HG03354 (cell line): Measurements from ENCODE around the gene POLR2J2.
"Not testable (repeated sequence)": the region's sequence is repeated elsewhere in the genome, so short reads cannot be mapped to it uniquely, and the experiment has no call there.

Source experiments
- ATAC-seq: cut with Tn5 transposase; IDR thresholded peaks from one replicate; pipeline ENCODE4 v1.9.1; 2021; ENCODE audit warnings: mild to moderate bottlenecking; ENCODE audit not compliant: unreplicated experiment, poor library complexity, severe bottlenecking

Gene POLR2J2

GRCh38 chr7:102671166-102671955, at the start of gene POLR2J2:
Gene POLR2J2, minus strand, starts transcription at chr7:102671663. Its CDS starts 62 bp downstream, at chr7:102671601.
- ATAC-seq, result peak; percentile 82

- ATAC-seq, result not testable (repeated sequence)
These were observed 47.0 kb upstream of the POLR2J2 start for GRCh38 chr7:102718491-102718890.

DNA sequence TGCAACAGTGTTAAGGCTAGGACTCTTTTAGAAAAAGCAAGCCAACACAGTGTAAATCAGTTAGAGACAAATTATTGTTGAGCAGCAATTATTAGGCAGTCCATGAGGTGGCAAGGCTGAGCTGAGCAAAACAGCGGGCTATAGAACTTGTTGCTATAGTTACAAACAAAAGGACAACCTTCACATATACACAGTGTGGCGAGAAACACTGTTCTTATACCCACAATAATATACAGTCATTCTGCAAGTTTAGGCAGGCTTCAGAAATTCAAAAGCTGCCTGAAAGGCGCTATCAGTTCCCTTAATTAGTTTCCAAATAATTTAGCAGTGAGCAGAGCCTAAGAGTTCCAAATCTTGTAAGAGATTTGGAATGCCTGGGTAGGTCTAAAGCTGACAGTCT, 44.3 kb upstream of the POLR2J2 start:
- peak; percentile 82 for ATAC-seq

- not testable (repeated sequence) for ATAC-seq
These were observed 43.5 kb upstream of the POLR2J2 start for GRCh38 chr7:102714774-102715522.

DNA sequence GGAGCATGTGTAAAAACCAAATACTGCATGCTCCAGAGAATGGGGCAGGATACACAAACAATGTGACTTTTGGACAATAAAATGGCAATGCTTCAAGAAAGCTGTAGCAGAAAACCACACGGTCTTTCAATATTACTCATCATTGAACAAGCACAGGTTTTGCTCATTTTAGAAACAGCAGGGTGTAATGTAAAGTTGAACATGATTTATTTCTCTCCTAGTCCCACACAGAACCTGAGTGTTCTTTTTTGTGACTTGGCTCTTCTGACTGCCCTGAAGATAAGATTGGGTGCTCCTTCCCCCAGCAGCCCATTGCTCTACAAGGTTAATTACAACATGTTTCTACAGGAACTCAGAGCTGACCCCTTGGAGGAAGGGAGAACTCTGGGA, 42.2 kb upstream of the POLR2J2 start:
- peak; percentile 82 for ATAC-seq

GRCh38 chr7:102713011-102713690, 41.7 kb upstream of the POLR2J2 start:
- ATAC-seq, result peak; percentile 60

DNA sequence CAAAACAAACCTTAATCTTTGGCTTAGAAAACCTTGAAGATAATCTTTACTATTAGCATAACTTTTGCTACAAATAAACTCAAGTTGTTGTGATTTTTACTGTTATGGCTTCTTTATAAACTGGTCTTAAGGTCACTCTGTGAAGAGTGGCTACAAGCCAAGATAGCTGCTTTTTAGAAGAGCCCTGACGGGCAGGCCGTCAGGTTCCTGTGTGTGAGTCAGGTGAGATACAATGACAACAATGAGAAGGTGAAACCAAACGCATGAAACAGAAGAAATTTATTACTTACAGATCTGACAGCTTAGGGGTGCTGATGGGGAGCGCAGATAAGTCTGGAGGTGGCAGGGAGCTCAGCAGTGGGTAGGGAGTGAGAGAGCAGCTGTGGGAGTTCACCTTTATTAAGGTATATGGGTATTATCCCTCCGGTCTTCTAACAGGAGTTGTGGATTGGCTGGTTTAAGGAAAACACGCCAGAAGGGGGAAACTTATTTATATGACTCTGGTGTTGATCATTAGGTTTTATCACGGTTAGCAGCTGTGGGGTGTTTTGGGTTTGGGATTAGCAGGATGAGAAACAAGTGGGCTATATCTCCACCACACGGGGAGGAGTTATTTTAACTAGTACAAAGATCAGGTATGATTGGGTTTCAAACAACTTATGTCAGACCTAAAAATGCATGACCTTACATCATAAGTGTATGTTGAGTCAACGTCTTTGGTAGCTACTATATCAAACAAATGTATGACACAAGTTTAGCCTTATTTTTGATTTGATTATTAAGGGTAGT, 27.7 kb upstream of the POLR2J2 start:
- ATAC-seq, result not testable (repeated sequence)

GRCh38 chr7:102697642-102698512, 26.4 kb upstream of the POLR2J2 start:
- ATAC-seq, result not testable (repeated sequence)

DNA sequence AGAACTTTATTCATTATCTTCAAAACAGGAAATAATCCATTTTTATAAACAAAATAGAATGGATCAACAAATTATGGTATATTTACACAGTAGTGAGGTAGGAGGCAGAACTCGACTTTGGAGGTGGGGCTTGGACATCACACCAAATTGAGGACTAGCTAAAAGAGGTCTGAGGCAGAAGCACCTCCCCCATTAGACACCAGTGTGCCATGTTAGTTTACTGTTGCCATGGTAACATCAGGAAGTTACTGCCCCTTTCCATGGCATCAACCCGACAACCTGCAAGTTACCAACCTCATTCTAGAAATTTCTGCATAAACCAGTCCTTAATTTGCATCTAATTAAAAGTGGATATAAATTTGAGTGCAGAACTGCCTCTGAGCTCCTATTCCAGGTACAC, 24.5 kb upstream of the POLR2J2 start:
- not testable (repeated sequence) for ATAC-seq

GRCh38 chr7:102695033-102695552, 23.6 kb upstream of the POLR2J2 start:
- ATAC-seq, result peak; percentile 81

- not testable (repeated sequence) for ATAC-seq
These were observed 22.5 kb upstream of the POLR2J2 start for GRCh38 chr7:102694008-102694407.

DNA sequence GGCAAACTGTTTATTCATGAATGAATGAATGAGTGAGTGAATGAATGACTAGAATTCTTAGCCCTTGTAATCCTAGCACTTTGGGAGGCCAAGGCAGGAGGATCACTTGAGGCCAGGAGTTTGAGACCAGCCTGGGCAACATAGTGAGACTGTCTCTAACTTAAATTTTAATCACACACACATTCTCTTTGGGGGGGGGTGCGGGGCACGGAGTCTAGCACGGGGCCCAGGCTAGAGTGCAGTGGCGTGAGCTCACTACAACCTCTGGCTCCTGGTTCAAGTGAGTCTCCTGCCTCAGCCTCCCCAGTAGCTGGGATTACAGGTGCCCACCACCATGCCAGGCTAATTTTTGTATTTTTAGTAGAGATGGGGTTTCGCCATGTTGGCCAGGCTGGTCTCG, 19.1 kb upstream of the POLR2J2 start:
- ATAC-seq, result not testable (repeated sequence)

GRCh38 chr7:102689436-102690282, 18.2 kb upstream of the POLR2J2 start:
- peak; percentile 77 for ATAC-seq

DNA sequence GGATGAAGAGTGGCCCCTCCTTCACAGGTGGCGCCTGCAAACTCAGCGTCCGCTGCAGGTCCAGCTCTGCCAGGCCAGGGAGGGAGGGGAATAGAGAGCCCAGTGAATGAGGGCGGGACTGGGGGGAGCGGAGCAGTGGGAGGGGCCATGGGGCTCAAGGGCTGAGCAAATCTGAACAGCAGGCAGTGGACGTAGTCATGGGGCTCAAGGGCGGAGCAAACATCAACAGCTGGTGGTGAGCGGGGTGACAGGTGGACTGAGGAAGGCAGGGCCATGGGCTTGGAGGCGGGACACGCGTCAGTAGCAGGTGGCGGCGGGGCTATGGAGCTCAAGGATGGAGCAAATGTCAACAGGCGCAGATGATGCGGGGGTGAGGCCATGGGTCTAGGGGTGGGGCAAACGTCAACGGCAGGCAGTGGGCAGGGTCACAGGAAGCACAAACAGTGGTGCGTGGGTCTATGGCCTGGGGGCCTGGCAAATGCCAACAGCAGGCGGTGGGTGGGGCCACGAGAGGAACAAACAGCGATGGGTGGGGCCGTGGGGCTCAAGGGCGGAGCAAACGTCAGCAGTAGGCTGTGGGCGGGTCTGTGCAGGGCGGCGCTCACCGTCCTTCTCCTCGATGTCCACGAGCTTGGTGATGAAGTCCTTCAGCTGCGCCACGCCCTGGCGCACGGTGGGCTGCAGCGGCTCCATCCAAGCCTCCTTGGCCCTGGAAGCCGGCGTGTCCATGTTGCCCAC, 17.0 kb upstream of the POLR2J2 start:
- peak; percentile 80 for ATAC-seq

GRCh38 chr7:102682560-102682959, 11.1 kb upstream of the POLR2J2 start:
- ATAC-seq, result not testable (repeated sequence)

DNA sequence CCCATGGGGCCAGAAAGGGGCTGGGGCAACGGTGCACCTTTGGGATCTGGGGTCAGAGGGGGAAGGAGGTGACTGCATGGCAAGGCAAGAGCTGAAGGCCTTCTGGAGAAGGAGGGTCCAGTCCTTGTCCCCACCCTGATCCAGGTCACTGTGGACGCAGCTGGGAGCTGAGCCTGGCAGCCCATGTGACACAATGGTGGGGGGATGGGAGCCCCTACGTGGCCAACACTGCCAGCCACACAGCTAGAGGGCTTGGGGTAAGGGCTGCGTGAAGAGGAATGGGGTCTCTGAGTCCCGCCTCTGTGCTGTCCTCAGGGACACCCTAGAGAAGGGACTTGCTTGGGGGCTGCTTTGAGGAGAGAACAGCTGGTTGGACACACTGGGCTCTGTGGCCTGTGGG, 9.3 kb upstream of the POLR2J2 start:
- ATAC-seq, result not testable (repeated sequence)

- not testable (repeated sequence) for ATAC-seq
These were observed 4.1 kb upstream of the POLR2J2 start for GRCh38 chr7:102675545-102675944.
